Measurements from ENCODE around the gene IQCN. TPM values are rescaled to one million over a fixed set of nuclear protein-coding genes. Genes with fewer than 3 reads are reported as not detected.

Gene IQCN
- total and polyA plus RNA-seq, 2 of the 4 experiments (the other 2 are of a cell fraction) = 0.18 to 0.67 TPM

GRCh38 chr19:18224525-18225354 is 49.5 kb downstream of the IQCN start:
- Histone ChIP-seq H3K36me3 (ENCODE audit: control insufficient read depth, insufficient read depth, low read length) (no peaks in the 10 kb centered on the region), H3K4me1 (ENCODE audit: control insufficient read depth, insufficient read depth, low read length) (peaks cover 7% of the 10 kb centered on the region), H3K56ac (ENCODE audit: extremely low read depth, insufficient read depth, low read length) (no peak overlapping the region), H4K8ac (ENCODE audit: low read depth in 2 of 2, low read length in 2 of 2) (peak overlapping the region in 1 of 2 experiments; percentile 96; a peak in 2 of 4 replicates), H2AFZ (replicated peaks; ENCODE audit: low read length, poor library complexity) (peak overlapping the region; percentile 96), H3K79me1 (ENCODE audit: low read depth in 1 of 2, low read length in 2 of 2) (no peaks in the 10 kb centered on the region), H3K4ac (ENCODE audit: low read depth, low read length) (peak overlapping the region; percentile 46; the same call in 1 of the 2 replicates), H3K18ac (ENCODE audit: low read depth, low read length) (no peak overlapping the region), H2AK5ac (ENCODE audit: low read depth, low read length) (peak overlapping the region; percentile 20; the same call in 1 of the 2 replicates), H3K27me3 (ENCODE audit: control insufficient read depth, insufficient read depth, low read length) (peaks cover 4% of the 10 kb centered on the region; the same call in 1 of the 2 replicates), H3K14ac (replicated peaks; ENCODE audit: low read depth, low read length) (peak overlapping the region; percentile 62), H4K20me1 (ENCODE audit: insufficient read depth, low read length) (no peaks in the 10 kb centered on the region), H3K27ac (ENCODE audit: insufficient read depth, low read length) (peak overlapping the region; percentile 8; the same call in 1 of the 2 replicates), H3K4me2 (ENCODE audit: low read depth, low read length) (peak overlapping the region; percentile 93), H2AK9ac (replicated peaks; ENCODE audit: low read depth, low read length, poor library complexity) (peak overlapping the region; percentile 86), H2BK20ac (ENCODE audit: low read depth, low read length) (no peak overlapping the region), H3K4me3 (ENCODE audit: insufficient read depth, low read depth, low read length) (peak overlapping the region; percentile 52), H4K91ac (ENCODE audit: insufficient read depth, low read depth, low read length) (no peak overlapping the region), H3K9me1 (ENCODE audit: insufficient read depth, low read length) (peaks cover 2% of the 10 kb centered on the region; the same call in 1 of the 2 replicates), H4K5ac (ENCODE audit: low read depth, low read length) (peak overlapping the region; percentile 7; the same call in 1 of the 2 replicates), H3K9ac (ENCODE audit: low read depth, low read length) (peak overlapping the region; percentile 41), H2BK5ac (ENCODE audit: low read depth, low read length, poor library complexity, severe bottlenecking) (no peak overlapping the region), H3K23ac (ENCODE audit: low read depth, low read length) (no peak overlapping the region), H2BK15ac (ENCODE audit: low read depth, low read length) (no peak overlapping the region), H3K9me3 (ENCODE audit: control insufficient read depth, insufficient read depth, low read length) (no peaks in the 10 kb centered on the region), H2BK120ac (ENCODE audit: low read depth, low read length) (peak overlapping the region; percentile 51; the same call in 1 of the 2 replicates)
- DNase-seq = peak; percentile 99
- CTCF ChIA-PET = no interaction called here
- WGBS, 2 experiments (ENCODE audit: extremely low coverage in 2 of 2, insufficient read length in 1 of 2) = 3% methylated on average over 42 of the region's 81 CpGs; no CpG with 5 or more reads in 1 of the 2 experiments
- intact Hi-C loops (cut with micrococcal nuclease) (loop anchor here (1.0 kb wide), 1 partner anchor 16 kb away; no protein-coding TSS in a partner anchor), dilution Hi-C loops (cut with HindIII; ENCODE audit: low sequenced_read_pairs, unreplicated experiment) (no loop called here), in situ Hi-C loops (cut with MboI; ENCODE audit: low sequenced_read_pairs) (no loop called here)
- POLR2A ChIA-PET (ENCODE audit: unreplicated experiment) = interaction anchor here (0.6 to 1.0 kb wide), 2 partner anchors 48 to 57 kb away, joined by 3 to 6 read pairs; partner anchors contain the start of gene JUND
- peak; percentile 99 for ATAC-seq (ENCODE audit: low read depth)
- BruUV-seq (replicated peaks) = no TSS peak
- TF ChIP-seq RCOR1 (IDR thresholded peaks at IDR 0.05; ENCODE audit: insufficient replicate concordance, low read length) (no peak), MXI1 (IDR thresholded peaks at IDR 0.05; ENCODE audit: borderline replicate concordance, low read depth, low read length) (no peak), USF2 (IDR thresholded peaks at IDR 0.05; ENCODE audit: low read depth, low read length) (no peak), SMC3 (IDR thresholded peaks at IDR 0.05; ENCODE audit: low read depth, low read length) (no peak), CHD1 (IDR thresholded peaks at IDR 0.05; ENCODE audit: low read depth, low read length) (no peak), NFE2L2 (IDR thresholded peaks at IDR 0.05; ENCODE audit: low read depth, low read length) (no peak), MAZ (IDR thresholded peaks at IDR 0.05; ENCODE audit: borderline replicate concordance, low read depth, low read length) (no peak; the same call in 1 of the 2 replicates), POLR2A (IDR thresholded peaks at IDR 0.05; ENCODE audit: low read depth, low read length) (no peak), CEBPB (IDR thresholded peaks at IDR 0.05; ENCODE audit: low read depth, low read length) (no peak), RAD21 (IDR thresholded peaks at IDR 0.05; ENCODE audit: low read length) (no peak), MAFK (IDR thresholded peaks at IDR 0.05; ENCODE audit: low read depth, low read length) (no peak), RFX5 (IDR thresholded peaks at IDR 0.05; ENCODE audit: low read depth, low read length) (no peak), BHLHE40 (IDR thresholded peaks at IDR 0.05; ENCODE audit: low read depth, low read length) (no peak), FOS (IDR thresholded peaks at IDR 0.05; ENCODE audit: low read depth, low read length) (no peak)
- TF ChIP-seq, protein P1, sequence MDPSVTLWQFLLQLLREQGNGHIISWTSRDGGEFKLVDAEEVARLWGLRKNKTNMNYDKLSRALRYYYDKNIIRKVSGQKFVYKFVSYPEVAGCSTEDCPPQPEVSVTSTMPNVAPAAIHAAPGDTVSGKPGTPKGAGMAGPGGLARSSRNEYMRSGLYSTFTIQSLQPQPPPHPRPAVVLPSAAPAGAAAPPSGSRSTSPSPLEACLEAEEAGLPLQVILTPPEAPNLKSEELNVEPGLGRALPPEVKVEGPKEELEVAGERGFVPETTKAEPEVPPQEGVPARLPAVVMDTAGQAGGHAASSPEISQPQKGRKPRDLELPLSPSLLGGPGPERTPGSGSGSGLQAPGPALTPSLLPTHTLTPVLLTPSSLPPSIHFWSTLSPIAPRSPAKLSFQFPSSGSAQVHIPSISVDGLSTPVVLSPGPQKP (IDR thresholded peaks at IDR 0.05; ENCODE audit: borderline replicate concordance, low read depth, low read length) = no peak

Data from IMR-90 (cell line).